Endothelial cell of umbilical vein (primary cell): ENCODE results near the gene ALDH1L1. TPM values are rescaled to one million over a fixed set of nuclear protein-coding genes. Genes with fewer than 3 reads are reported as not detected.

ENCODE experiments used
- BruUV-seq: library from RNA; stranded (reverse); fragments of 400-500 nt; replicated peaks from 2 replicates; lab custom pipeline; 2021; lab: Mats Ljungman, UMichigan
- CTCF ChIA-PET: fragments of 300-600, 350-600 bp; sonication (Branson Sonifier 250); formaldehyde crosslinking; loops from one replicate; lab custom pipeline; 2021; ENCODE audit warnings: antibody characterized with exemption, inconsistent platforms; lab: Charles Lee
- POLR2A ChIA-PET: fragments of 300-600, 350-600 bp; sonication (Branson Sonifier 250); formaldehyde crosslinking; loops from one replicate; lab custom pipeline; 2021; ENCODE audit warnings: antibody characterized with exemption, inconsistent platforms; lab: Charles Lee
- DNase-seq: peaks from one replicate; pipeline ENCODE4 v3.0.0-alpha.2; 2011; ENCODE audit warnings: low read depth, low spot score
- FAIRE-seq: peaks from 2 replicates; lab custom pipeline; 2011; peaks lifted over from hg19 to GRCh38; lab: Jason Lieb, UNC
- H2AFZ ChIP-seq: 2 replicates; pipeline ENCODE4 v1.6.0; 2012; ENCODE audit warnings: low read depth, low read length, control low read depth, inconsistent platforms
- H3K27ac ChIP-seq: 2 replicates; pipeline ENCODE4 v1.5.1; 2011; ENCODE audit warnings: low read depth, mild to moderate bottlenecking, control low read depth, low read length, moderate library complexity; ENCODE audit not compliant: insufficient read depth
- H3K27me3 ChIP-seq, 2 experiments: 2 replicates each; pipeline versions ENCODE4 v1.6.0 to v1.6.1; 2011; ENCODE audit warnings: low read length in 2 of 2, mixed read lengths in 1 of 2; ENCODE audit not compliant: control insufficient read depth in 2 of 2, insufficient read depth in 2 of 2
- H3K36me3 ChIP-seq, 2 experiments: 2 replicates in 1 of 2; 3 replicates in 1 of 2; pipeline ENCODE4 v1.5.1; 2011; ENCODE audit warnings: low read length in 2 of 2, mild to moderate bottlenecking in 1 of 2, moderate library complexity in 1 of 2; ENCODE audit not compliant: control insufficient read depth in 2 of 2, insufficient read depth in 2 of 2; ENCODE audit errors: extremely low read depth in 1 of 2
- H3K4me1 ChIP-seq: 3 replicates; pipeline ENCODE4 v1.5.1; 2011; ENCODE audit warnings: mild to moderate bottlenecking, low read length; ENCODE audit not compliant: control insufficient read depth, insufficient read depth; ENCODE audit errors: extremely low read depth
- H3K4me2 ChIP-seq: 2 replicates; pipeline ENCODE4 v1.6.1; 2011; ENCODE audit warnings: low read length, control low read depth, mixed read lengths; ENCODE audit not compliant: insufficient read depth
- H3K4me3 ChIP-seq, 3 experiments: fragments of 200-600 bp in 1 of 3; sonication (generic), shearing (Covaris generic) in 1 of 3; replicated peaks in 1 of 3; 2 replicates each; pipeline ENCODE4 v1.5.1; 2011 to 2016; ENCODE audit warnings: control low read depth in 3 of 3, low read length in 3 of 3, mild to moderate bottlenecking in 2 of 3, inconsistent platforms in 1 of 3, low read depth in 1 of 3, moderate library complexity in 1 of 3; ENCODE audit not compliant: insufficient read depth in 1 of 3
- H3K79me2 ChIP-seq: 2 replicates; pipeline ENCODE4 v1.6.0; 2012; ENCODE audit warnings: low read length, inconsistent platforms; ENCODE audit not compliant: control insufficient read depth, insufficient read depth
- H3K9ac ChIP-seq: replicated peaks from 2 replicates; pipeline ENCODE3; 2011; ENCODE audit warnings: low read length, control low read depth; ENCODE audit not compliant: insufficient read depth; ENCODE audit errors: extremely low read depth
- H3K9me1 ChIP-seq: replicated peaks from 3 replicates; pipeline ENCODE4 v1.6.0; 2011; ENCODE audit warnings: mild to moderate bottlenecking, low read length; ENCODE audit not compliant: control insufficient read depth, insufficient read depth; ENCODE audit errors: extremely low read depth
- H3K9me3 ChIP-seq: replicated peaks from 2 replicates; pipeline ENCODE4 v1.5.1; 2012; ENCODE audit warnings: low read length, inconsistent platforms; ENCODE audit not compliant: control insufficient read depth, insufficient read depth
- H4K20me1 ChIP-seq: replicated peaks from 2 replicates; pipeline ENCODE3; 2011; ENCODE audit warnings: mild to moderate bottlenecking, low read length; ENCODE audit not compliant: control insufficient read depth, insufficient read depth; ENCODE audit errors: extremely low read depth
- CTCF ChIP-seq, 2 donors: IDR thresholded peaks; 1 replicate in 1 of 2; 2 replicates in 1 of 2; pipeline ENCODE4 v1.5.1; 2011; ENCODE audit warnings: low read length in 2 of 2, mild to moderate bottlenecking in 2 of 2, moderate library complexity in 2 of 2, control low read depth in 1 of 2, inconsistent platforms in 1 of 2, low read depth in 1 of 2; ENCODE audit not compliant: insufficient read depth in 1 of 2; ENCODE audit errors: extremely low read depth in 1 of 2
- EZH2 ChIP-seq: IDR thresholded peaks from 2 replicates; pipeline ENCODE4 v1.6.1; 2012; ENCODE audit warnings: borderline replicate concordance, low read depth, mild to moderate bottlenecking, moderate library complexity, low read length, inconsistent platforms; ENCODE audit not compliant: severe bottlenecking
- GATA2 ChIP-seq: IDR thresholded peaks from 2 replicates; pipeline ENCODE4 v1.7.0; 2011; ENCODE audit warnings: low read depth, mild to moderate bottlenecking, moderate library complexity, mixed read lengths, low read length; ENCODE audit not compliant: insufficient read length, insufficient read depth
- JUN ChIP-seq: IDR thresholded peaks from 2 replicates; pipeline ENCODE4 v1.6.1; 2011; ENCODE audit warnings: borderline replicate concordance, low read depth; ENCODE audit not compliant: insufficient read length, insufficient read depth
- MYC ChIP-seq: IDR thresholded peaks from one replicate; pipeline ENCODE4 v1.6.1; 2011; ENCODE audit warnings: mild to moderate bottlenecking, low read depth, low read length
- POLR2A ChIP-seq: IDR thresholded peaks from 2 replicates; pipeline ENCODE4 v1.6.1; 2012; ENCODE audit warnings: low read depth, mild to moderate bottlenecking, control low read depth, low read length
- dilution Hi-C: fragments of 300-500 bp; cut with MboI; formaldehyde crosslinking; loops from one replicate; pipeline ENCODE4 v1.15.0; 2019; ENCODE audit warnings: low sequenced_read_pairs; ENCODE audit not compliant: extremely low pct_ligation_motif_present
- intact Hi-C: fragments of 100-400 bp; cut with micrococcal nuclease; formaldehyde crosslinking; loops from one replicate; pipeline ENCODE4 v1.10.0; 2022
- polyA plus RNA-seq, 4 experiments: library from polyadenylated mRNA; depleted of rRNA in 3 of 4; stranded (reverse) in 3 of 4; unstranded in 1 of 4; fragments of >200 nt; gene quantifications; 2 replicates each; pipeline versions ENCODE4 v1.2.1 to v1.2.3, GENCODE V29; 2011 to 2012; ENCODE audit warnings: missing spikeins in 1 of 4
- total RNA-seq: library from RNA; stranded (reverse); gene quantifications from 2 replicates; pipeline ENCODE4 v1.2.3, GENCODE V29; 2021

Gene ALDH1L1
- total and polyA plus RNA-seq, 2 donors (not counting 3 experiments of a cell fraction or from before 2014, with no cell fraction given): not detected

DNA sequence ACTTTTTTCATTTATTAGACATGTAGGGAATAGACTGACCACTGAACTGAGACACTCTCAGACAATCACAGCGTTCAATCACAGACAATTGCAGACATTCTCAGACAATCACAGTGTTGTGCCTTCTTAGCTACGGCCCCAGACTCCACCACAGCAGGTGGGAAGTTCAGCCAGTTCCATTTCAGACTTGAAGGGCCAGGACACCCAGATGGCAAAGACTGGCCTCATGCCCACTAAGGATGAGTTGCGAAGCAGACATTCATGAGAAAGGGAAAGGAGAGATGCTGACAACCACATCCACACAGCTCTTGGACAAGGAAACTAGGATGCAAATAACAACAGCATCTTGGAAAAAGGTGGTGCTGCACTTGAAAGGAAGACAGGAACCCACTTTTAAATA is 21.9 kb upstream of the ALDH1L1 start:
- CTCF ChIA-PET: no interaction called here
- no peaks in the 10 kb centered on the region for H4K20me1 ChIP-seq
- H3K4me2 ChIP-seq: no peak overlapping the region
- peaks cover 5% of the 10 kb centered on the region for H3K4me1 ChIP-seq
- H3K27me3 ChIP-seq: peaks cover 0 to 2% of the 10 kb centered on the region in 2 experiments
- no peak for TF ChIP-seq JUN
- intact Hi-C loops (no loop called here), dilution Hi-C loops (no loop called here)
- no peak overlapping the region for H3K9ac ChIP-seq
- H3K4me3 ChIP-seq: no peak overlapping the region
- POLR2A ChIA-PET: no interaction called here
- DNase-seq: no peak
- H3K79me2 ChIP-seq: no peaks in the 10 kb centered on the region
- no peak overlapping the region for H3K27ac ChIP-seq
- H3K9me3 ChIP-seq: no peaks in the 10 kb centered on the region
- no peaks in the 10 kb centered on the region for H3K9me1 ChIP-seq
- H3K36me3 ChIP-seq: no peaks in the 10 kb centered on the region
- no TSS peak for BruUV-seq
- no peak for FAIRE-seq
- no peak overlapping the region for H2AFZ ChIP-seq

- peaks cover 5% of the 10 kb centered on the region for H3K4me1 ChIP-seq
- DNase-seq (no peak), FAIRE-seq (no peak)
- no peak overlapping the region for H3K4me3 ChIP-seq
- dilution Hi-C loops: no loop called here
- H3K79me2 ChIP-seq: no peaks in the 10 kb centered on the region
- H3K9me1 ChIP-seq: no peaks in the 10 kb centered on the region
- H3K4me2 ChIP-seq: no peak overlapping the region
- ChIA-PET POLR2A (no interaction called here), CTCF (interaction anchor here (1.2 kb wide), 1 partner anchor 28 kb away, joined by 3 read pairs; no protein-coding TSS in a partner anchor)
- H2AFZ ChIP-seq: no peak overlapping the region
- peaks cover 0 to 2% of the 10 kb centered on the region in 2 experiments for H3K27me3 ChIP-seq
- H3K9me3 ChIP-seq: no peaks in the 10 kb centered on the region
- no peaks in the 10 kb centered on the region for H3K36me3 ChIP-seq
- H4K20me1 ChIP-seq: no peaks in the 10 kb centered on the region
- intact Hi-C loops: no loop called here
- no TSS peak for BruUV-seq
- no peak overlapping the region for H3K9ac ChIP-seq
- TF ChIP-seq CTCF (IDR thresholded peaks at IDR 0.05; ENCODE audit: extremely low read depth in 1 of 2, insufficient read depth in 1 of 2, low read depth in 1 of 2, low read length in 2 of 2): no peak
- no peak for TF ChIP-seq POLR2A
- TF ChIP-seq EZH2: no peak
- TF ChIP-seq JUN: no peak
- TF ChIP-seq MYC: no peak
- TF ChIP-seq GATA2: peak; percentile 45
- H3K27ac ChIP-seq: no peak overlapping the region
These were observed 20.8 kb upstream of the ALDH1L1 start for GRCh38 chr3:126201168-126201567.
